Measurements from ENCODE around the gene SNX30. TPM values are rescaled to one million over a fixed set of nuclear protein-coding genes. Genes with fewer than 3 reads are reported as not detected.
A peak's percentile ranks its signal among the peaks of the same experiment; 100 is the strongest.
"Not testable (repeated sequence)": the region's sequence is repeated elsewhere in the genome, so short reads cannot be mapped to it uniquely, and the experiment has no call there.

The SNX30 gene
- polyA plus RNA-seq (ENCODE audit: insufficient read length in 12 of 12), result 10 to 100 TPM in 8 of 12 donors, 1 to 10 TPM in 3, not detected in 1; 8.9 to 17.5 (median 10.6) TPM
- long read RNA-seq, donor 1, full-length matches to known transcripts, result 1 of 24 reads
- long read RNA-seq, donor 1, partial matches to known transcripts, result 23 of 24 reads
- long read RNA-seq, donor 1, other reads (novel, unspliced or antisense), result 0 of 24 reads
- long read RNA-seq, donor 2, full-length matches to known transcripts, result 1 of 1 reads
- long read RNA-seq, donor 2, partial matches to known transcripts, result 0 of 1 reads
- long read RNA-seq, donor 2, other reads (novel, unspliced or antisense), result 0 of 1 reads
- long read RNA-seq, donor 3, full-length matches to known transcripts, result 1 of 1 reads
- long read RNA-seq, donor 3, partial matches to known transcripts, result 0 of 1 reads
- long read RNA-seq, donor 3, other reads (novel, unspliced or antisense), result 0 of 1 reads
- long read RNA-seq, donor 4, result 0 reads
- long read RNA-seq, donor 5, result 0 reads
- long read RNA-seq, donor 6, result 0 reads
- long read RNA-seq, donor 7, full-length matches to known transcripts, result 1 of 1 reads
- long read RNA-seq, donor 7, partial matches to known transcripts, result 0 of 1 reads
- long read RNA-seq, donor 7, other reads (novel, unspliced or antisense), result 0 of 1 reads
- long read RNA-seq, donor 8, full-length matches to known transcripts, result 1 of 1 reads
- long read RNA-seq, donor 8, partial matches to known transcripts, result 0 of 1 reads
- long read RNA-seq, donor 8, other reads (novel, unspliced or antisense), result 0 of 1 reads
- long read RNA-seq, donor 9, result 0 reads
- long read RNA-seq, donor 10, result 0 reads
- long read RNA-seq, donor 11, result 0 reads

- DNase-seq, result peak; percentile 92
Measured at GRCh38 chr9:112750016-112750763, at the start of gene SNX30. Gene SNX30, plus strand, starts transcription at chr9:112750760. Its CDS starts 242 bp downstream, at chr9:112751002.

- DNase-seq, result no peak
Measured at GRCh38 chr9:112703304-112703703, 47.3 kb upstream of the SNX30 start.

- peak; percentile 11 for DNase-seq
Measured at GRCh38 chr9:112705768-112706427, 44.7 kb upstream of the SNX30 start.

GRCh38 chr9:112711050-112711689 lies 39.4 kb upstream of the SNX30 start:
- DNase-seq, result peak; percentile 29

- DNase-seq, result no peak
Measured at GRCh38 chr9:112712678-112713077, 37.9 kb upstream of the SNX30 start.

GRCh38 chr9:112717661-112718331 lies 32.8 kb upstream of the SNX30 start, which contains the start of gene INIP:
Gene INIP, minus strand, starts transcription at chr9:112718117. Its CDS starts 1,632 bp downstream, at chr9:112716485.
- DNase-seq, result peak; percentile 96

- peak; percentile 25 for DNase-seq
Measured at GRCh38 chr9:112719241-112719691, 31.3 kb upstream of the SNX30 start.

GRCh38 chr9:112719696-112720095 lies 30.9 kb upstream of the SNX30 start:
- no peak for DNase-seq

- no peak for DNase-seq
Measured at GRCh38 chr9:112720113-112720780, 30.3 kb upstream of the SNX30 start.

- not testable (repeated sequence) for DNase-seq
Measured at GRCh38 chr9:112722749-112723148, 27.8 kb upstream of the SNX30 start.

GRCh38 chr9:112725961-112726360 lies 24.6 kb upstream of the SNX30 start:
- DNase-seq, result no peak

- no peak for DNase-seq
Measured at GRCh38 chr9:112726428-112726827, 24.1 kb upstream of the SNX30 start.

GRCh38 chr9:112728401-112728800 lies 22.2 kb upstream of the SNX30 start:
- DNase-seq, result no peak

- no peak for DNase-seq
Measured at GRCh38 chr9:112731971-112732370, 18.6 kb upstream of the SNX30 start.

- no peak for DNase-seq
Measured at GRCh38 chr9:112734892-112735291, 15.7 kb upstream of the SNX30 start.

GRCh38 chr9:112743216-112743836 lies 7.2 kb upstream of the SNX30 start:
- no peak for DNase-seq

GRCh38 chr9:112744177-112744576 lies 6.4 kb upstream of the SNX30 start:
- DNase-seq, result no peak

- DNase-seq, result no peak
Measured at GRCh38 chr9:112747094-112747493, 3.5 kb upstream of the SNX30 start.

- DNase-seq, result no peak
Measured at GRCh38 chr9:112750764-112751055, 150 bp downstream of the SNX30 start.
